Vagina (tissue), 2 donors: ENCODE data around the gene ERMP1.

ENCODE experiments used
- CTCF ChIP-seq, 3 experiments: fragments of 450-650 bp in 2 of 3; fragments of 200-600 bp in 1 of 3; sonication (generic) in 1 of 3; IDR thresholded peaks; one replicate each; pipeline ENCODE4 v1.5.1; 2017 to 2019; ENCODE audit warnings: antibody characterized with exemption in 3 of 3, mild to moderate bottlenecking in 2 of 3, moderate library complexity in 2 of 3
- POLR2A ChIP-seq, 2 donors: fragments of 450-650 bp; IDR thresholded peaks; one replicate each; pipeline ENCODE4 v1.6.1; 2017; ENCODE audit warnings: antibody characterized with exemption in 2 of 2, mild to moderate bottlenecking in 2 of 2, moderate library complexity in 2 of 2
- POLR2AphosphoS5 ChIP-seq, 2 donors: sonication (generic); formaldehyde crosslinking; IDR thresholded peaks; one replicate each; pipeline ENCODE4 v1.9.0; 2017; ENCODE audit warnings: antibody characterized with exemption in 2 of 2, mild to moderate bottlenecking in 2 of 2, low read depth in 1 of 2; ENCODE audit not compliant: insufficient read depth in 1 of 2

GRCh38 chr9:5850724-5851122 is 17.8 kb upstream of the ERMP1 start:
- no peak for TF ChIP-seq CTCF (IDR thresholded peaks at IDR 0.05)
- TF ChIP-seq POLR2AphosphoS5 (IDR thresholded peaks at IDR 0.05; ENCODE audit: insufficient read depth in 1 of 2, low read depth in 1 of 2), result no peak
- no peak for TF ChIP-seq POLR2A (IDR thresholded peaks at IDR 0.05)
